ENCODE data around the gene KLRC3. TPM values are rescaled to one million over a fixed set of nuclear protein-coding genes. Genes with fewer than 3 reads are reported as not detected.

The KLRC3 gene
- total and polyA plus RNA-seq, 2 donors (not counting 3 experiments of a cell fraction or from before 2014, with no cell fraction given), result not detected

DNA sequence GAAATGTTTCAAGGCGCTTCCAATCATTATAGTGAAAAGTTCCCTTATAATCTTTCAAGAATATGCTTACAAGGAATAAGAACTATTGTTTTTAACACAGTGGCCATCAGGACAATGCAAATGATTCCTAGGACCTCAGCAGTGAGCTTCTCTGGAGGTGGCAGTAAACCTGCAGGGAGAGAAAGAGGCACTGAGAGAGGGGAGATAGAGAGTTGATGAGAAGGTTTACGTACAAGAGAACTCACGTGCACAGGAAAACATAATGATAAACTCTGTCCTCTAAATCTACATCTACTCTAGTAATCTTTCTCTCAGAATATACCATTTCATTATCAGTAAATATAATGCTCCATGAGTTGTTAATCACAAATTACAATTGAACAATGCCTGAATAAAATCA is 11.6 kb downstream of the KLRC3 start:
- H3K4me2 ChIP-seq (ENCODE audit: insufficient read depth, low read length), result no peak overlapping the region
- TF ChIP-seq GATA2 (IDR thresholded peaks at IDR 0.05; ENCODE audit: insufficient read depth, insufficient read length, low read depth, low read length) (no peak), FOS (IDR thresholded peaks at IDR 0.05; ENCODE audit: borderline replicate concordance, insufficient read depth, low read length) (no peak), POLR2AphosphoS5 (IDR thresholded peaks at IDR 0.05; ENCODE audit: insufficient read depth, low read depth, low read length) (no peak), MYC (IDR thresholded peaks at IDR 0.05; ENCODE audit: low read depth, low read length) (no peak), POLR2A (IDR thresholded peaks at IDR 0.05; ENCODE audit: low read depth, low read length) (no peak), JUN (IDR thresholded peaks at IDR 0.05; ENCODE audit: borderline replicate concordance, insufficient read depth, insufficient read length, low read depth) (no peak), EZH2 (IDR thresholded peaks at IDR 0.05; ENCODE audit: borderline replicate concordance, low read depth, low read length, severe bottlenecking) (no peak)
- TF ChIP-seq, protein P1, sequence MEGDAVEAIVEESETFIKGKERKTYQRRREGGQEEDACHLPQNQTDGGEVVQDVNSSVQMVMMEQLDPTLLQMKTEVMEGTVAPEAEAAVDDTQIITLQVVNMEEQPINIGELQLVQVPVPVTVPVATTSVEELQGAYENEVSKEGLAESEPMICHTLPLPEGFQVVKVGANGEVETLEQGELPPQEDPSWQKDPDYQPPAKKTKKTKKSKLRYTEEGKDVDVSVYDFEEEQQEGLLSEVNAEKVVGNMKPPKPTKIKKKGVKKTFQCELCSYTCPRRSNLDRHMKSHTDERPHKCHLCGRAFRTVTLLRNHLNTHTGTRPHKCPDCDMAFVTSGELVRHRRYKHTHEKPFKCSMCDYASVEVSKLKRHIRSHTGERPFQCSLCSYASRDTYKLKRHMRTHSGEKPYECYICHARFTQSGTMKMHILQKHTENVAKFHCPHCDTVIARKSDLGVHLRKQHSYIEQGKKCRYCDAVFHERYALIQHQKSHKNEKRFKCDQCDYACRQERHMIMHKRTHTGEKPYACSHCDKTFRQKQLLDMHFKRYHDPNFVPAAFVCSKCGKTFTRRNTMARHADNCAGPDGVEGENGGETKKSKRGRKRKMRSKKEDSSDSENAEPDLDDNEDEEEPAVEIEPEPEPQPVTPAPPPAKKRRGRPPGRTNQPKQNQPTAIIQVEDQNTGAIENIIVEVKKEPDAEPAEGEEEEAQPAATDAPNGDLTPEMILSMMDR (IDR thresholded peaks at IDR 0.05; ENCODE audit: extremely low read depth in 1 of 2, insufficient read depth in 1 of 2, low read depth in 1 of 2, low read length in 2 of 2), result no peak
- TF ChIP-seq, protein P2, sequence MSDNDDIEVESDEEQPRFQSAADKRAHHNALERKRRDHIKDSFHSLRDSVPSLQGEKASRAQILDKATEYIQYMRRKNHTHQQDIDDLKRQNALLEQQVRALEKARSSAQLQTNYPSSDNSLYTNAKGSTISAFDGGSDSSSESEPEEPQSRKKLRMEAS (IDR thresholded peaks at IDR 0.05; ENCODE audit: insufficient read depth, insufficient read length), result no peak
- no TSS peak for BruUV-seq (replicated peaks)
- intact Hi-C loops (cut with micrococcal nuclease), result no loop called here
- DNase-seq (ENCODE audit: low read depth, low spot score), result no peak
- H3K9me3 ChIP-seq (replicated peaks; ENCODE audit: control insufficient read depth, insufficient read depth, low read length), result no peaks in the 10 kb centered on the region
- no peaks in the 10 kb centered on the region for H3K79me2 ChIP-seq (ENCODE audit: control insufficient read depth, insufficient read depth, low read length)
- dilution Hi-C loops (cut with MboI; ENCODE audit: extremely low pct_ligation_motif_present, low sequenced_read_pairs), result no loop called here
- ChIA-PET CTCF (no interaction called here), POLR2A (no interaction called here)
- no peaks in the 10 kb centered on the region for H3K9me1 ChIP-seq (replicated peaks; ENCODE audit: control insufficient read depth, extremely low read depth, insufficient read depth, low read length)
- H2AFZ ChIP-seq (ENCODE audit: low read depth, low read length), result no peak overlapping the region
- no peak overlapping the region for H3K4me3 ChIP-seq (replicated peaks in 1 of 3; ENCODE audit: insufficient read depth in 1 of 3, low read depth in 1 of 3, low read length in 3 of 3)
- no peaks in the 10 kb centered on the region for H3K4me1 ChIP-seq (ENCODE audit: control insufficient read depth, extremely low read depth, insufficient read depth, low read length)
- no peak for FAIRE-seq
- no peaks in the 10 kb centered on the region for H3K27me3 ChIP-seq (ENCODE audit: control insufficient read depth in 2 of 2, insufficient read depth in 2 of 2, low read length in 2 of 2)
- H3K27ac ChIP-seq (ENCODE audit: insufficient read depth, low read depth, low read length), result no peak overlapping the region
- no peaks in the 10 kb centered on the region for H4K20me1 ChIP-seq (replicated peaks; ENCODE audit: control insufficient read depth, extremely low read depth, insufficient read depth, low read length)
- H3K9ac ChIP-seq (replicated peaks; ENCODE audit: extremely low read depth, insufficient read depth, low read length), result no peak overlapping the region
- H3K36me3 ChIP-seq (ENCODE audit: control insufficient read depth in 2 of 2, extremely low read depth in 1 of 2, insufficient read depth in 2 of 2, low read length in 2 of 2), result no peaks in the 10 kb centered on the region

Data from endothelial cell of umbilical vein (primary cell).